Common myeloid progenitor, CD34-positive (primary cell): ENCODE measurements around the gene EN1.

Experiments used
- CTCF ChIA-PET: fragments of 350-600 bp; sonication (Branson Sonifier 250); formaldehyde crosslinking; loops from one replicate; lab custom pipeline; 2021; ENCODE audit warnings: antibody characterized with exemption; lab: Charles Lee
- POLR2A ChIA-PET: fragments of 350-600 bp; sonication (Branson Sonifier 250); formaldehyde crosslinking; loops from one replicate; lab custom pipeline; 2021; ENCODE audit warnings: antibody characterized with exemption; lab: Charles Lee
- DNase-seq, 3 donors: peaks; one replicate each; pipeline versions ENCODE4 v3.0.0 to v3.0.0-alpha.2; 2013
- H3K27ac ChIP-seq, 2 experiments: 1 replicate in 1 of 2; 2 replicates in 1 of 2; pipeline ENCODE4 v1.7.0; 2013; ENCODE audit warnings: inconsistent platforms in 2 of 2, low read length in 2 of 2, mild to moderate bottlenecking in 2 of 2, low read depth in 1 of 2, moderate library complexity in 1 of 2; ENCODE audit not compliant: severe bottlenecking in 2 of 2, insufficient read depth in 1 of 2, poor library complexity in 1 of 2
- H3K27me3 ChIP-seq, 5 experiments: replicated peaks in 2 of 5; 1 replicate in 3 of 5; 2 replicates in 2 of 5; pipeline versions ENCODE4 v1.6.1 to v1.7.0; 2013; ENCODE audit warnings: low read length in 4 of 5, mild to moderate bottlenecking in 2 of 5, moderate library complexity in 2 of 5, inconsistent platforms in 1 of 5; ENCODE audit not compliant: insufficient read depth in 5 of 5, control insufficient read depth in 4 of 5
- H3K36me3 ChIP-seq, 4 experiments: 1 replicate in 2 of 4; 2 replicates in 2 of 4; pipeline versions ENCODE4 v1.6.1 to v1.7.0; 2013; ENCODE audit warnings: low read length in 3 of 4, control low read depth in 1 of 4, mild to moderate bottlenecking in 1 of 4; ENCODE audit not compliant: control insufficient read depth in 4 of 4, insufficient read depth in 4 of 4
- H3K4me1 ChIP-seq, 4 experiments: 1 replicate in 3 of 4; 2 replicates in 1 of 4; pipeline versions ENCODE4 v1.6.1 to v1.7.1; 2013; ENCODE audit warnings: low read length in 3 of 4, mild to moderate bottlenecking in 3 of 4, control low read depth in 1 of 4, inconsistent platforms in 1 of 4, moderate library complexity in 1 of 4; ENCODE audit not compliant: control insufficient read depth in 4 of 4, insufficient read depth in 4 of 4; ENCODE audit errors: control extremely low read depth in 1 of 4
- H3K4me3 ChIP-seq, 7 experiments: 1 replicate in 4 of 7; 2 replicates in 3 of 7; pipeline versions ENCODE4 v1.5.1 to v1.7.0; 2013; ENCODE audit warnings: mild to moderate bottlenecking in 7 of 7, low read length in 6 of 7, moderate library complexity in 6 of 7, inconsistent platforms in 2 of 7, low read depth in 2 of 7, control low read depth in 1 of 7; ENCODE audit not compliant: insufficient read depth in 4 of 7, control insufficient read depth in 1 of 7; ENCODE audit errors: extremely low read depth in 1 of 7
- H3K9me3 ChIP-seq, 5 experiments: 1 replicate in 4 of 5; 2 replicates in 1 of 5; pipeline versions ENCODE4 v1.6.1 to v1.7.1; 2013; ENCODE audit warnings: low read length in 4 of 5, mild to moderate bottlenecking in 2 of 5, inconsistent platforms in 1 of 5, low read depth in 1 of 5, moderate library complexity in 1 of 5; ENCODE audit not compliant: control insufficient read depth in 4 of 5, insufficient read depth in 2 of 5; ENCODE audit errors: control extremely low read depth in 1 of 5
- WGBS: methylation state at CpG from one replicate; pipeline ENCODE4 v1.1.5; 2013; ENCODE audit not compliant: insufficient coverage; 5-methylcytosine and 5-hydroxymethylcytosine counted together

The EN1 gene

DNA sequence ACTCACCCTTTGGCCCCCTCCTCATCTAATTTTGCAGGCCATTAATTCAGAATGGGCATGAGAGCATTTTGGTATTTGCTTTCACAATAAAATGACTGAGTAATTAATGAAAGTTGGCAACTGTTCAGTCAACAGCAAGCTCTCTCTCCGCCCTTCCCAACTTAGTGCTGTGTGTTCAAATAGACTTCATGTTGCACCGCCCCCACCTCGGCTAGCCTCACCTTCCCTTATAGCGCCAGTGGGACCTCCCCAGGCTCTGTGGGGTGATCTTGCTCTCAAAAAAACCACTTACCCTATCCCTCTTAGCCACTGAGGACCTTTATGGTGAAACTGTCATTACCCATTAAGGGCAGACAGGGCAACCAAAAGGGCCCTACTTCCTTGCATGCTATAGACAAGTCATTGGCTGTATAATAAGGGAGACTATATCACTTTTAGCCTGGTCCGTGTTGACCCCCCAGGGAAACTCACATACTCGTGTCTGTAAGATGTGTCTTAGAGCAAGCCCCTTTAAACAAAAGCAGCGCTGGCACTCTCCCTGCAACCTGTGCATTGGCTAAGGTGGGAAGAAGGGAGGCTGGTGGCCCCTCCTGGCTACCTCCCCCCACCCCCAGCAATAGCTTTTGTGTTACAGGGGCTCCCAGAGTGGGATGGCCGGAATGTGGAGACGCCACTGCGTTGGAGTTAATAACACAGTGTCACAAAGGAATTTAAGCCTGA lies 15.2 kb downstream of the EN1 start:
- ChIA-PET POLR2A (no interaction called here), CTCF (interaction anchor here (1.1 kb wide), 1 partner anchor 800 kb away, joined by 3 read pairs; no protein-coding TSS in a partner anchor)
- Histone ChIP-seq H3K27ac (no peak overlapping the region), H3K4me1 (peaks cover 0 to 14% (median 7%) of the 10 kb centered on the region in 4 experiments), H3K4me3 (no peak overlapping the region), H3K27me3 (peaks cover 16 to 96% (median 49%) of the 10 kb centered on the region in 5 experiments), H3K36me3 (no peaks in the 10 kb centered on the region), H3K9me3 (peaks cover 0 to 5% (median 0%) of the 10 kb centered on the region in 5 experiments)
- no peak for DNase-seq
- 11% methylated on average over 5 of the region's 10 CpGs for WGBS

DNA sequence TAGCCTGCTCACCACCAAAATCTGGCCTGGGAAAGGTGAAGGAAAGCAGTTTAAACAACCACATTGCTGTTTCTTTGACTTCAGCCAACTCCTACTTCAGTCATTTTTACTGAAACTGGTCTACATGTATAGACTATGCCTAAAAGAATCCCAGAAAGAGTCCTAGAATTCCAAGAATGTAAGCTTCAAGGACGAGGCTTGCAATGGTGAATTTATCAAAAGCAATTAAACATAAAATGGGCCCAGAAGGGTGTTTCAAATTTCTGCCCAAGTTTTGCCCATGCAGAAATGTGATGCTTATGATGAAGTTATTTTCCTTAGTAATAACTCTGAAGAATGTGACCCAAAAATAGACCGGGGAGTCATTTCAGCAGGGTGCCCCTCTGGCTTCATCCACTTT lies 16.6 kb downstream of the EN1 start:
- H3K27me3 ChIP-seq, result peaks cover 20 to 93% (median 42%) of the 10 kb centered on the region in 5 experiments
- H3K4me1 ChIP-seq, result peaks cover 0 to 11% (median 5%) of the 10 kb centered on the region in 4 experiments
- H3K27ac ChIP-seq, result no peak overlapping the region
- ChIA-PET POLR2A (no interaction called here), CTCF (interaction anchor here (0.7 kb wide), 1 partner anchor 27 kb away, joined by 3 read pairs; no protein-coding TSS in a partner anchor)
- no peak overlapping the region for H3K4me3 ChIP-seq
- no peaks in the 10 kb centered on the region for H3K36me3 ChIP-seq
- 54% methylated on average over 2 of the region's 2 CpGs for WGBS
- peaks cover 0 to 5% (median 0%) of the 10 kb centered on the region in 5 experiments for H3K9me3 ChIP-seq
- no peak for DNase-seq

DNA sequence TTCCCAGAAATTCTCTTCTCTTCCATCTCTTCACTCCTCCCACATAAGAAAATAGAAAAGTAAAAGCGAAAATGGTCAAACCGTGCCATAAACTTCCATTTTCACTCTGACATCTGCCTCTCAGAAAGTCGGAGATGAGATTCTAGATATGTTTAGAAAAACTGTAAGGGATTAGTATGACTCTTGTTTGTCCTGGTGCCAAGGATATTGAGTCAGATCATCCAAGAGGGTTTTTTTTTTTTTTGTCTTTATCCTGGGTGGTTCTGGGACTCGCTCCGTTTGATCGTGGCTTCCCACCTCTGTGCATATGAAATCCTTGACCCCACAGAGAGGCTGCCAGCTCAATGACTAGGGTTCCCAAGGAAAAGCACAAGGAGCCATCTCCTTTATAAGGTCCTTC lies 17.3 kb downstream of the EN1 start:
- CTCF ChIA-PET, result no interaction called here

DNA sequence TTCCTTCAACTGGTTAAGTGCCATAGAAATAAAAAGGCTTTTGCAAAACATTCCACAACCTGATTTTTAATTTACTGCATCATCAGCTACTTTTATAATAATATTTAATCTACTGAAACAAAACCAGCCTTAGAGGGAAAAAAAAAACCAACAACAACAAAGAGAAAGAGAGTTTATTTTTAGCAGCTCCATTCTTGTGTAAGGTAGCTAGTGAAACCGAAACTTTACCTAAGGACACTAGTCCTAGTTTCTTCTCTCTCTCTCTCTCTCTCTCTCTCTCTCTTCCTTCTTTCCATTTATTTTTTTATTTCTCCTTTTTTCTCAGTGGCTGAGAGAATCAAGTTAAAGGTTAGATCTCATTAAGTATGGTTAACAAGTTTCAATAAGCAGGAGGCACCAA lies 21.4 kb downstream of the EN1 start:
- no peak overlapping the region for H3K4me3 ChIP-seq
- DNase-seq, result no peak
- WGBS, result no CpG with 5 or more reads among the region's 1 CpG
- H3K36me3 ChIP-seq, result no peaks in the 10 kb centered on the region
- no peaks in the 10 kb centered on the region for H3K4me1 ChIP-seq
- H3K9me3 ChIP-seq, result no peaks in the 10 kb centered on the region
- ChIA-PET POLR2A (no interaction called here), CTCF (no interaction called here)
- no peak overlapping the region for H3K27ac ChIP-seq
- peaks cover 21 to 91% (median 36%) of the 10 kb centered on the region in 5 experiments for H3K27me3 ChIP-seq

More for the DNA sequence above, 17.3 kb downstream of the EN1 start:
- POLR2A ChIA-PET, result no interaction called here
- Histone ChIP-seq H3K27ac (no peak overlapping the region), H3K27me3 (peaks cover 20 to 93% (median 48%) of the 10 kb centered on the region in 5 experiments), H3K36me3 (no peaks in the 10 kb centered on the region), H3K9me3 (peaks cover 0 to 5% (median 0%) of the 10 kb centered on the region in 5 experiments), H3K4me1 (peaks cover 0 to 3% (median 2%) of the 10 kb centered on the region in 4 experiments), H3K4me3 (no peak overlapping the region)
- 100% methylated on average over 3 of the region's 6 CpGs for whole genome bisulfite sequencing
- no peak for DNase-seq

DNA sequence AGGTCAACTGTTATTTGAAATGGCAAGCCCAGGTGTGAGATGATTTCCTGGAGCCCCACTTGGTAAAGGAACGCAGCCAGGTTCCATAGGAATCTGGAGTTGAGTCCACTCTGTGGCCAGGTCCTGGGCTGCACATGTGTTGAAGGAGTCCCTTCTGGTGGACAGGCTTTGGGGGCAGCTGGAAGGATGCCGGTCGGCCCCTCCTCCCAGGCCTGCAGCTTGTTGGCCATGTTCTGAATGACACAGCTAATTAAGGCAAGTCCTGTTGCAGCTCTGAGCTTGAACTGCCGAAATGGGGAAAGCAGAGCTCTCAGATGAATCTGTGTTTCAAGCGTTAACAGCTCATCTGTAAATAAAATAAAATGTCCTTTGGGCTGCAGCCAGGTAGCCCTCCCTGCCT lies 23.8 kb downstream of the EN1 start:
- WGBS, result 38% methylated on average over 5 of the region's 5 CpGs
- H3K9me3 ChIP-seq, result no peaks in the 10 kb centered on the region
- POLR2A ChIA-PET, result no interaction called here
- no peak overlapping the region for H3K4me3 ChIP-seq
- DNase-seq, result no peak
- H3K36me3 ChIP-seq, result no peaks in the 10 kb centered on the region
- no peaks in the 10 kb centered on the region for H3K4me1 ChIP-seq
- CTCF ChIA-PET, result no interaction called here
- no peak overlapping the region for H3K27ac ChIP-seq
- peaks cover 19 to 79% (median 21%) of the 10 kb centered on the region in 5 experiments for H3K27me3 ChIP-seq

DNA sequence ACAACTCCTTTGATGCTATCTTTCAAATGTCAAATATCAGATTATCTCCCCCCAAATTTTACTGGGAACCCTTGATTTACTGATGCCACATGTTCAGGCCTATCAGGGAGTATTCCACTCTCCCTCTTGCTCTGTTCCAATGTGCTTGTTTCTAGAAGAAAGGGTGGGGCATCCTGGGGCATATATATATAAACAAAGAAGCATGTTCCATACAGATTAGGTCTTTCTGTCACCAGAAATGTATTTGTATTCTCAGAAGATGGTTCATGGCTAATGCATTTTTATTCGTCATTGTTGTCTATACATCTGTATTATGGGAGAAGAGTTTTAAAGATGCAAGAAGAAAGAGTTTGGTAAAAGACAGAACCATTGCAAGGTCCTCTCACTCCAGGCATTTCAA lies 24.9 kb downstream of the EN1 start:
- Histone ChIP-seq H3K4me3 (no peak overlapping the region), H3K27me3 (peaks cover 13 to 83% (median 25%) of the 10 kb centered on the region in 5 experiments), H3K4me1 (no peaks in the 10 kb centered on the region), H3K9me3 (no peaks in the 10 kb centered on the region), H3K36me3 (no peaks in the 10 kb centered on the region), H3K27ac (no peak overlapping the region)
- ChIA-PET CTCF (no interaction called here), POLR2A (no interaction called here)
- no peak for DNase-seq
- WGBS, result 83% methylated on average over 1 of the region's 1 CpG

DNA sequence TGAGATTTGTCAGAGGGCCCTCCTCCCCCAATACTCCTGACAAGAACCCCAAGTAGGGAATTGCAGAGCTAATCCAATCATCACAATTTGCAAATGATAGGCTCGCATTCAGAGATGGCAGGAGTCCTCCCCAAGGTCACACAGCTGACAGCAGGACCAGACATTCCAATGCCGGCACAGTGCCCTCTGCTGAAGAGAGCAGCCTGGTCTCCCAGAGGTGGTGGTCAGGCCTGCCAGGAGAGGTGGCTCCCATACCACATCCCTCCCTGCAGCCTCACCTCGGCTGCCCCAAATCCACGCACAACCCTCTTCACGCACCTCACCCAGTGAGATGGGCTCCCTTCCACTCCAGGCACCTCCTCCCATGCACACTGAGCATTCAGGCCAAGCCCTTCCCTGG lies 25.4 kb downstream of the EN1 start:
- H3K36me3 ChIP-seq, result no peaks in the 10 kb centered on the region
- WGBS, result 60% methylated on average over 1 of the region's 5 CpGs
- peaks cover 10 to 85% (median 27%) of the 10 kb centered on the region in 5 experiments for H3K27me3 ChIP-seq
- H3K4me1 ChIP-seq, result no peaks in the 10 kb centered on the region
- CTCF ChIA-PET, result no interaction called here
- no peak for DNase-seq
- H3K9me3 ChIP-seq, result no peaks in the 10 kb centered on the region
- H3K4me3 ChIP-seq, result no peak overlapping the region
- POLR2A ChIA-PET, result no interaction called here
- no peak overlapping the region for H3K27ac ChIP-seq
